Activated CD4-positive, alpha-beta T cell treated with anti-CD3 and anti-CD28 coated beads for 1 hour (primary cell): ENCODE measurements around the gene RNF167.
A peak's percentile ranks its signal among the peaks of the same experiment; 100 is the strongest.
"Not testable (repeated sequence)": the region's sequence is repeated elsewhere in the genome, so short reads cannot be mapped to it uniquely, and the experiment has no call there.

Experiments
- DNase-seq: peaks from one replicate; pipeline ENCODE4 v3.0.0-alpha.2; 2020

Gene RNF167

GRCh38 chr17:4903051-4903818 is 36.8 kb upstream of the RNF167 start, which contains the start of gene CHRNE:
TSS of gene CHRNE (minus strand) at chr17:4903098. CDS start at chr17:4903063, 35 bp downstream.
- peak; percentile 55 for DNase-seq

- DNase-seq: not testable (repeated sequence)
Measured at GRCh38 chr17:4906642-4907041, 33.4 kb upstream of the RNF167 start.

DNA sequence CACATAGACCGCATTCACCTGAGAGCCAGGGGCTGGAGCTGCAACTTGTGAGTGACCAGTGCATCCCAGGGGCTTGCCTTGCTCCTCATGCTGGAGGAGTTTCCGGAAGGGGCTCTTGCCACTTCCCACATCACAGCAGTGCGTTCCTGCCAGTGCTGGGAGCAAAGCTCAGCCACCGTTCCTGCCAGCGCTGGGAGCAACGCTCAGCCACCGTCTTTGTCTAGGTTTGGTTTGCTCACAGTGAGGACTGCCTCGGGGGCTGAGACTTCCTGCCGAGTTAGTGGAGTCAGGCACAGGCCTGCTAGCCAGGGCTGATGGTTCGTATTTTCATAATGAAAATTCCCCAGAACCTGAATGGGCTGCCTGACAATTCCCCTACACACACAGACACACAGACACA is 31.8 kb upstream of the RNF167 start:
- no peak for DNase-seq

- peak; percentile 62 for DNase-seq
Measured at GRCh38 chr17:4908711-4909496, 31.2 kb upstream of the RNF167 start.

DNA sequence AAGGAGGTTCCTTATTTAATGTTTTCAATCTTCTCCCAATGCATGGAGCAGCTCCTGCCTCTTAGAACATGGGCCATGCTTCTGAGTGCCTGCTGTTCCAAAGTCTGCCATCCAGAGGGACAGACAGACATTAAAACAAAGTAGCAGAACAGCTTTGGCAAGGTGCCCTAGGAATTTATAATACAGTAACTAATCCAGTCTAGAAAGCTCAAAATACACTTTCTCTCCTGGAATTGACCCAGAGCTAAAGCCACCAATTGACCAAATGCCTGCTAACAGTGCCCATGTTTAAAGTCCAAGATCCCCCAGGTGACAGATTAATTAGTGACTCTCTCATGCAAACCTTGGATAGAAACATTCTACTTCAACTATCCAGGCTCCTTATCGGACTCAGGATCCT is 26.1 kb upstream of the RNF167 start:
- no peak for DNase-seq

DNA sequence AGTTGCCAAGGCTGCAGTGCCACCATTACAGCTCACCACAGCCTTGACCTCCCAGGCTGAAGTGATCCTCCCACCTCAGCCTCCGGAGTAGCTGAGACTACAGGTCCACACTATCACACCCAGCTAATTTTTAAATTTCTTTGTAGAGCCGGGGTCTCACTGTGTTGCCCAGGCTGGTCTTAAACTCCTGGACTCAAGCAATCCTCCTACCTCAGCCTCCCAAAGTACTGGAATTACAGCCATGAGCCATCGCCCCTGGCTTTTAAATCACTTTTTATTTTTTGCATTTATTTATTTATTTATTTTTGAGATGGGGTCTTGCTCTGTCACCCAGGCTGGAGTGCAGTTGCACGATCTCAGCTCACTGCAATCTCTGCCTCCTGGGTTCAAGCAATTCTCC is 25.5 kb upstream of the RNF167 start:
- not testable (repeated sequence) for DNase-seq

GRCh38 chr17:4919511-4920047 is 20.5 kb upstream of the RNF167 start:
- no peak for DNase-seq

- DNase-seq: no peak
Measured at GRCh38 chr17:4920351-4921048, 19.6 kb upstream of the RNF167 start.

DNA sequence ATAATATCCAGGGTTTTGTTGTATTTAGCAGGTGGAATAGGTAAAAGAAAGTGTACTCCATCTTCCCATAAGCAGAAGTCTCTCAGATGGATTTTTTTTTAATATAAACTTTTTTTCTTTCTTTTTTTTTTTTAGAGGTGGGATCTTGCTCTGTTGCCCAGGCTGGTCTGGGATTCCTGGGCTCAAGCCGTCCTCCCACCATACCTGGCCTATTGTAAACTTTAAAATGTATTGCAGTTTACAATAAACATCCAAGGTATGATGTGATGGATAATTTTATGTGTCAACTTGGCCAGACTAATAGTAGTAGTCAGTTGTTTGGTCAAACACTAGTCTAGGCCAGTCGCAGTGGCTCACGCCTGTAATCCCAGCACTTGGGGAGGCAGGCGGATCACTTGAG is 18.7 kb upstream of the RNF167 start:
- no peak for DNase-seq

DNA sequence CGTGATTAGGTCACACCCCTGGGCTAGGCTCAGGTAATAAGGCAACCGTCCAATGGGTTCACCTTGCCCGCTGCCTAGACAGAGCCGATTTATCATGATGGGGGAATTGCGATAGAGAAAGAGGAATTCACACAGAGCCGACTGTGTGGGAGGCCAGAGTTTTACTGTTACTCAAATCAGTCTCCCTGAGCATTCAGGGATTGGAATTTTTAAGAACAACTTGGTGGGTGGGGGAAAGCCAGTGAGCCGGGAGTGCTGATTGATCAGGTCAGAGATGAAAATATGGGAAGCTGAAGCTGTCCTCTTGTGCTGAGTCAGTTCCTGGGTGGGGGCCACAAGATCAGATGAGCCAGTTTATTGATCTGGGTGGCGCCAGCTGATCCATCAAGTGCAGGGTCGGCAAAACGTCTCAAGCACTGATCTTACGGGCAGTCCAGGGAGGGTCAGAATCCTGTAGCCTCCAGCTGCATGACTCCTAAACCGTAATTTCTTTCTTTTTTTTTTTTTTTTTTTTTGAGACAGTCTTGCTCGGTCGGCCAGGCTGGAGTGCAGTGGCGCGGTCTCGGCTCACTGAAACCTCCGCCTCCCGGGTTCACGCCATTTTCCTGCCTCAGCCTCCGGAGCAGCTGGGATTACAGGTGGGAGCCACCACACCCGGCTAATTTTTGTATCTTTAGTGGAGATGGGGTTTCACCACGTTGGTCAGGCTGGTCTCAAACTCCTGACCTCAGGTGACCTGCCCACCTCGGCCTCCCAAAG is 13.3 kb upstream of the RNF167 start:
- DNase-seq: not testable (repeated sequence)

- DNase-seq: no peak
Measured at GRCh38 chr17:4928881-4929280, 11.2 kb upstream of the RNF167 start.

- no peak for DNase-seq
Measured at GRCh38 chr17:4931963-4932362, 8.1 kb upstream of the RNF167 start, which contains the start of gene GP1BA. TSS of gene GP1BA (plus strand) at chr17:4932277. CDS start at chr17:4932605, 328 bp downstream.

- DNase-seq: no peak
Measured at GRCh38 chr17:4932756-4933155, 7.3 kb upstream of the RNF167 start.

- no peak for DNase-seq
Measured at GRCh38 chr17:4933646-4934045, 6.4 kb upstream of the RNF167 start.

DNA sequence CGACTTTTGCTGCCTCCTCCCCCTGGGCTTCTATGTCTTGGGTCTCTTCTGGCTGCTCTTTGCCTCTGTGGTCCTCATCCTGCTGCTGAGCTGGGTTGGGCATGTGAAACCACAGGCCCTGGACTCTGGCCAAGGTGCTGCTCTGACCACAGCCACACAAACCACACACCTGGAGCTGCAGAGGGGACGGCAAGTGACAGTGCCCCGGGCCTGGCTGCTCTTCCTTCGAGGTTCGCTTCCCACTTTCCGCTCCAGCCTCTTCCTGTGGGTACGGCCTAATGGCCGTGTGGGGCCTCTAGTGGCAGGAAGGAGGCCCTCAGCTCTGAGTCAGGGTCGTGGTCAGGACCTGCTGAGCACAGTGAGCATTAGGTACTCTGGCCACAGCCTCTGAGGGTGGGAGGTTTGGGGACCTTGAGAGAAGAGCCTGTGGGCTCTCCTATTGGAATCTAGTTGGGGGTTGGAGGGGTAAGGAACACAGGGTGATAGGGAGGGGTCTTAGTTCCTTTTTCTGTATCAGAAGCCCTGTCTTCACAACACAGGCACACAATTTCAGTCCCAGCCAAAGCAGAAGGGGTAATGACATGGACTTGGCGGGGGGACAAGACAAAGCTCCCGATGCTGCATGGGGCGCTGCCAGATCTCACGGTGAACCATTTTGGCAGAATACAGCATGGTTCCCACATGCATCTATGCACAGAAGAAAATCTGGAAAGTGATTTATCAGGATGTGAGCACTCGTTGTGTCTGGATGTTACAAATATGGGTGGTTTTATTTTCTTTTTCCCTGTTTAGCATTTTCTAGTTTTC is 5.7 kb upstream of the RNF167 start:
- no peak for DNase-seq

GRCh38 chr17:4935650-4936049 is 4.4 kb upstream of the RNF167 start:
- no peak for DNase-seq

GRCh38 chr17:4936436-4936835 is 3.6 kb upstream of the RNF167 start:
- DNase-seq: no peak

DNA sequence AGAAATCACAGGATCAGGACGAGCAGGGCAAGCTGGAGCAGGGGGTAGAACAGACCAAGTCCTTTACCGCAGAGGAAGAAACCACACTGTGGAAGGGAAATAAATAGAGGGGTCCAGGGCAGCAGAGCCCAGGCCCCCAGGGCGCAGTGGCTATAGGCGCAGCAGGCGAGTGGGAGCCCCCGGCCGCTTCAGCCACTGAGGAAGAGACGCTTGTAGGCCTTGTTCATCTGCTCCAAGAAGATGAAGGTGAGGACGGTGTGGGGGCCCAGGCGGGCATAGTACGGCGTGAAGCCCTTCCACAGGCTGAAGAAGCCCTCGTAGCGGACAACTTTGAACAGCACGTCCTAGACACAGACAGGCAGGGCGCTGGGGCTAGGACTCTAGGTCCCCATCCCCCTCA is 2.5 kb upstream of the RNF167 start:
- DNase-seq: no peak

GRCh38 chr17:4938069-4938491 is 2.0 kb upstream of the RNF167 start:
- no peak for DNase-seq

DNA sequence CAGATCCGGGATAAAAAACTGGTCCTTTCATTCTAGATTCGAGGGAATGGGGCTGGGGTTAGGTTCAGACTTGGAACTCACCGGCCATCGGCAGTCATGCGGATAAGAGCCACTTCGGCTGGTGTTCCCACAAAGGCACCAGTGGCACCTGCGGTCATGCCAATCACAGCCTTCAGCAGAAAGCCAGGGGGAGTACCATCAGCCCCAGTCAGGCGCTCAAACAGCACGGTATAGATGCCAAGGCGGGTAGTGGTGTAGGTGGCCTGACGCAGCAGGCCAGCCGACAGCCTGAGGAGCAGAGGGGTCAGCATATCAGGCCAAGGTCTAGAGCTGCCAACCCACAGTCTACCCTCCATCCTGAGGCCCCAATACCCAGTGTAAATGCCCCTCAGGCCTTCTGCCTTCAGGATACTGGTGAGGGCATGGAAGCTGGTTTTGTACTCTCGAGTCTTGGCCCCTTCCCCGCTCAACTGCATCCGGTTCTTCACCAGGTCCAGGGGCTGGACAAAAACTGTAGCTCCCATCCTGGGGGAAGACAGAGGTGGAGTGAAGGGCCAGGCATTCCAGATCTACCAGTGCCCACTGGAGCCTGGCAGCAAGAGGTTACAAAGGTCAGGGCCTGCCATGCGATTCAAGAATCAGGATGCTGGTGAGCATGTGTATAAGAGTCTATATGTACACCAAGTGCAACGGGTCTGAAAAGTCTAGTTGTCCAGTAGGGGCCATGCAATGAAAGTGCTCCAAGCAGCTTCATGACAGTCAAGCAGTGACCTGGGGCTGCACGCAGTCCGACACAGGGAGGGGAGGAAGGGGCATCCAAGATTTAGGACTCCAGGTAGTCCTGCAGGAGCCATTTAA is 1.2 kb upstream of the RNF167 start:
- DNase-seq: no peak

GRCh38 chr17:4939546-4939795 is 597 bp upstream of the RNF167 start:
- DNase-seq: no peak
